PC-9 (cell line): ENCODE data around the gene RASGEF1B. TPM values are rescaled to one million over a fixed set of nuclear protein-coding genes. Genes with fewer than 3 reads are reported as not detected.

Experiments used
- BruUV-seq: library from RNA; stranded (reverse); fragments of 400-500 nt; replicated peaks from 2 replicates; lab custom pipeline; 2021; lab: Mats Ljungman, UMichigan
- CTCF ChIA-PET: fragments of 300-600 bp; sonication (Branson Sonifier 250); formaldehyde crosslinking; loops from one replicate; lab custom pipeline; 2022; ENCODE audit warnings: antibody characterized with exemption; lab: Charles Lee
- POLR2A ChIA-PET: fragments of 300-600 bp; sonication (Branson Sonifier 250); formaldehyde crosslinking; loops from one replicate; lab custom pipeline; 2022; ENCODE audit warnings: antibody characterized with exemption; ENCODE audit not compliant: unreplicated experiment; lab: Charles Lee
- DNase-seq, 2 experiments: peaks; one replicate each; pipeline versions ENCODE4 v3.0.0 to v3.0.0-alpha.2; 2015 to 2022; ENCODE audit warnings: mixed read lengths in 1 of 2
- H2AFZ ChIP-seq: fragments of 200-600 bp; sonication (generic); 2 replicates; pipeline ENCODE4 v1.8.1; 2017; ENCODE audit warnings: antibody characterized with exemption
- H3F3A ChIP-seq: fragments of 200-600 bp; sonication (generic); 2 replicates; pipeline ENCODE4 v1.8.1; 2017; ENCODE audit warnings: antibody characterized with exemption, mild to moderate bottlenecking, low read depth; ENCODE audit not compliant: insufficient read depth
- H3K27ac ChIP-seq: fragments of 200-600 bp; sonication (generic); 2 replicates; pipeline ENCODE4 v1.6.1; 2016; ENCODE audit warnings: mixed run types
- H3K27me3 ChIP-seq: fragments of 200-600 bp; sonication (generic); 2 replicates; pipeline ENCODE4 v1.6.1; 2016; ENCODE audit warnings: low read depth, mixed run types; ENCODE audit not compliant: insufficient read depth
- H3K36me3 ChIP-seq: fragments of 200-600 bp; sonication (generic); 2 replicates; pipeline ENCODE4 v1.6.1; 2016; ENCODE audit warnings: low read depth, mixed run types
- H3K4me1 ChIP-seq: fragments of 200-600 bp; sonication (generic); replicated peaks from 2 replicates; pipeline ENCODE4 v1.6.1; 2016; ENCODE audit warnings: mixed run types; ENCODE audit not compliant: insufficient read depth
- H3K4me2 ChIP-seq: fragments of 200-600 bp; sonication (generic); 2 replicates; pipeline ENCODE4 v1.6.1; 2017; ENCODE audit warnings: mixed run types
- H3K4me3 ChIP-seq: fragments of 200-600 bp; sonication (generic); 2 replicates; pipeline ENCODE4 v1.6.1; 2016; ENCODE audit warnings: mixed run types
- H3K79me2 ChIP-seq: fragments of 200-600 bp; sonication (generic); 2 replicates; pipeline ENCODE4 v1.6.1; 2017; ENCODE audit warnings: low read depth, mixed run types
- H3K9me2 ChIP-seq: fragments of 200-600 bp; sonication (generic); 2 replicates; pipeline ENCODE4 v1.8.1; 2017; ENCODE audit warnings: mild to moderate bottlenecking; ENCODE audit not compliant: insufficient read depth
- H3K9me3 ChIP-seq: fragments of 200-600 bp; sonication (generic); 2 replicates; pipeline ENCODE4 v1.8.1; 2016; ENCODE audit warnings: low read depth; ENCODE audit not compliant: insufficient read depth
- H4K20me1 ChIP-seq: fragments of 200-600 bp; sonication (generic); 2 replicates; pipeline ENCODE4 v1.8.1; 2017; ENCODE audit not compliant: insufficient read depth
- EZH2 ChIP-seq: fragments of 200-600 bp; sonication (generic); IDR thresholded peaks from 2 replicates; pipeline ENCODE4 v1.8.0; 2017; ENCODE audit warnings: antibody characterized with exemption, low read depth
- intact Hi-C: fragments of 100-400 bp; cut with micrococcal nuclease; formaldehyde crosslinking; loops from one replicate; pipeline ENCODE4 v1.10.0; 2022; ENCODE audit not compliant: unreplicated experiment
- total RNA-seq: library from RNA; stranded (reverse); gene quantifications from 2 replicates; pipeline ENCODE4 v1.2.3, GENCODE V29; 2021
- TF ChIP-seq, protein P1 (sequence below): fragments of 200-600 bp; sonication (generic); conservative IDR thresholded peaks from 2 replicates; pipeline ENCODE4 v1.6.1; 2017; ENCODE audit warnings: mixed run types, antibody characterized with exemption, mild to moderate bottlenecking, moderate library complexity

Gene RASGEF1B
- total RNA-seq, 1 experiment from 2014 or later = 1.0 TPM

DNA sequence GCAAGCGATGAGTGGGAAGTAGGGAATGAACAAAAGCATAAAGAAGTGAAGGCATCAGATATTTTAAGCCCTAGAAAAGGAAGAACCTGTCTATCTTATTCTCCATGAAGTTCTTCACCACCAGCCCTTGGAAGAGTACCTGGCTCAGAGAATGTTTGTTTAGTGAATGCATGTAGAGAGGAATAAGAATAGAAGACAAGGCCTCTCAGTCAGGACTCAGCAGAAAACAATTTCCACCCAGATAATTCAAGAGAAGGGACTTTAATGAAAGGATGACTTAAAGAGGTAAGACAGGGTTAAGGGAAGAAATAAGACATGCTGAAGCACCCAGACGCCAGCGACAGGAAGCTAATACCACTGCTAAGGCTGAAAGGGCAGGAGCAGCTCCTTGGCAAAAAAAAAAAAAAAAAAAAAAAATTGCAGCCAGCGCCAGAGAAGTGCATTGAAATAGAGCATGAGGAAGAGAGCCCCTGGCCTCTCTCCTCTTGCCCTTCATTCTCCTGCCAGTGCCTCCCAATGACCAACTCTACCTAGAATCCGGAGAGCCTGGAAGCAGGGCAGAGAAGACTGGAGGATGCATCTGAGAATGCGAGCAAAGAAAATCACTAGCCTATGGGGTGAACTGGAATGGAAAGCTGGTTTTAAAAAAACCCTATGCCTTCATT is 47.2 kb upstream of the RASGEF1B start:
- DNase-seq = no peak
- Histone ChIP-seq H3K79me2 (no peaks in the 10 kb centered on the region), H3K4me3 (no peak overlapping the region), H2AFZ (no peak overlapping the region), H3F3A (no peaks in the 10 kb centered on the region), H3K4me2 (no peak overlapping the region), H4K20me1 (no peaks in the 10 kb centered on the region), H3K36me3 (no peaks in the 10 kb centered on the region), H3K27ac (no peak overlapping the region), H3K27me3 (no peaks in the 10 kb centered on the region), H3K9me3 (no peaks in the 10 kb centered on the region), H3K9me2 (no peaks in the 10 kb centered on the region), H3K4me1 (no peaks in the 10 kb centered on the region)
- TF ChIP-seq, protein P1, sequence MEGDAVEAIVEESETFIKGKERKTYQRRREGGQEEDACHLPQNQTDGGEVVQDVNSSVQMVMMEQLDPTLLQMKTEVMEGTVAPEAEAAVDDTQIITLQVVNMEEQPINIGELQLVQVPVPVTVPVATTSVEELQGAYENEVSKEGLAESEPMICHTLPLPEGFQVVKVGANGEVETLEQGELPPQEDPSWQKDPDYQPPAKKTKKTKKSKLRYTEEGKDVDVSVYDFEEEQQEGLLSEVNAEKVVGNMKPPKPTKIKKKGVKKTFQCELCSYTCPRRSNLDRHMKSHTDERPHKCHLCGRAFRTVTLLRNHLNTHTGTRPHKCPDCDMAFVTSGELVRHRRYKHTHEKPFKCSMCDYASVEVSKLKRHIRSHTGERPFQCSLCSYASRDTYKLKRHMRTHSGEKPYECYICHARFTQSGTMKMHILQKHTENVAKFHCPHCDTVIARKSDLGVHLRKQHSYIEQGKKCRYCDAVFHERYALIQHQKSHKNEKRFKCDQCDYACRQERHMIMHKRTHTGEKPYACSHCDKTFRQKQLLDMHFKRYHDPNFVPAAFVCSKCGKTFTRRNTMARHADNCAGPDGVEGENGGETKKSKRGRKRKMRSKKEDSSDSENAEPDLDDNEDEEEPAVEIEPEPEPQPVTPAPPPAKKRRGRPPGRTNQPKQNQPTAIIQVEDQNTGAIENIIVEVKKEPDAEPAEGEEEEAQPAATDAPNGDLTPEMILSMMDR = no peak
- TF ChIP-seq EZH2 = no peak
- CTCF ChIA-PET = no interaction called here
- intact Hi-C loops = no loop called here
- POLR2A ChIA-PET = interaction anchor here (0.6 kb wide), 1 partner anchor 9 kb away, joined by 5 read pairs; no protein-coding TSS in a partner anchor
- no TSS peak for BruUV-seq

DNA sequence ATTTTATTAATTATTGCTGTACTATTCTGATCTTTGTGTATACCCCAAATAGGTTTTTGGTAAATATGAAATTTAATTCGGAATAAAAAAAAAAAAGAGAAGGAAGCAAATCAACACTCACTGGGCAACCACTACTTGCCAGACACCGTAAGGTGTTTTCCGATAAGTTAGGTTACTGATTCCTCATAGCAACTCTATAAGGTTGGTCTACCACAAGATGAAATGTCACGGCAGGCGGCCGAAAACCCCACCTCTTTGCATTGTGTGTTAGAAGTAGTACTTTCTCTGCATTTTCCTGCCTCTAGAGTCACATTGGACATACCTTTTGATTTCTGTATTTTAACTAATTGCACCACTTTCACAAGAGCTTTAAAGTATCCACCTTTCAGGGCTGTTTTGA is 44.5 kb upstream of the RASGEF1B start:
- no peaks in the 10 kb centered on the region for H3K79me2 ChIP-seq
- POLR2A ChIA-PET = no interaction called here
- no peak overlapping the region for H3K27ac ChIP-seq
- H3K4me3 ChIP-seq = no peak overlapping the region
- BruUV-seq = no TSS peak
- TF ChIP-seq, protein P1 = no peak
- no peak for TF ChIP-seq EZH2
- H3F3A ChIP-seq = no peaks in the 10 kb centered on the region
- H3K4me2 ChIP-seq = no peak overlapping the region
- H3K4me1 ChIP-seq = no peaks in the 10 kb centered on the region
- H3K36me3 ChIP-seq = no peaks in the 10 kb centered on the region
- CTCF ChIA-PET = no interaction called here
- intact Hi-C loops = no loop called here
- H2AFZ ChIP-seq = no peak overlapping the region
- no peaks in the 10 kb centered on the region for H4K20me1 ChIP-seq
- no peaks in the 10 kb centered on the region for H3K9me3 ChIP-seq
- no peaks in the 10 kb centered on the region for H3K27me3 ChIP-seq
- no peak for DNase-seq
- H3K9me2 ChIP-seq = no peaks in the 10 kb centered on the region

- no TSS peak for BruUV-seq
- TF ChIP-seq EZH2 = no peak
- TF ChIP-seq, protein P1 = no peak
- CTCF ChIA-PET = no interaction called here
- no peak for DNase-seq
- no peak overlapping the region for H2AFZ ChIP-seq
- no peak overlapping the region for H3K4me2 ChIP-seq
- H3K9me3 ChIP-seq = no peaks in the 10 kb centered on the region
- H3K27ac ChIP-seq = no peak overlapping the region
- no peaks in the 10 kb centered on the region for H3F3A ChIP-seq
- intact Hi-C loops = no loop called here
- no peak overlapping the region for H3K4me3 ChIP-seq
- H4K20me1 ChIP-seq = no peaks in the 10 kb centered on the region
- H3K79me2 ChIP-seq = no peaks in the 10 kb centered on the region
- no peaks in the 10 kb centered on the region for H3K27me3 ChIP-seq
- H3K9me2 ChIP-seq = no peaks in the 10 kb centered on the region
- no peaks in the 10 kb centered on the region for H3K36me3 ChIP-seq
- no peaks in the 10 kb centered on the region for H3K4me1 ChIP-seq
- POLR2A ChIA-PET = no interaction called here
Observed at GRCh38 chr4:81512757-81513501, 41.2 kb upstream of the RASGEF1B start.
